ENCODE data around the gene FRMD3.

FRMD3 gene

DNA sequence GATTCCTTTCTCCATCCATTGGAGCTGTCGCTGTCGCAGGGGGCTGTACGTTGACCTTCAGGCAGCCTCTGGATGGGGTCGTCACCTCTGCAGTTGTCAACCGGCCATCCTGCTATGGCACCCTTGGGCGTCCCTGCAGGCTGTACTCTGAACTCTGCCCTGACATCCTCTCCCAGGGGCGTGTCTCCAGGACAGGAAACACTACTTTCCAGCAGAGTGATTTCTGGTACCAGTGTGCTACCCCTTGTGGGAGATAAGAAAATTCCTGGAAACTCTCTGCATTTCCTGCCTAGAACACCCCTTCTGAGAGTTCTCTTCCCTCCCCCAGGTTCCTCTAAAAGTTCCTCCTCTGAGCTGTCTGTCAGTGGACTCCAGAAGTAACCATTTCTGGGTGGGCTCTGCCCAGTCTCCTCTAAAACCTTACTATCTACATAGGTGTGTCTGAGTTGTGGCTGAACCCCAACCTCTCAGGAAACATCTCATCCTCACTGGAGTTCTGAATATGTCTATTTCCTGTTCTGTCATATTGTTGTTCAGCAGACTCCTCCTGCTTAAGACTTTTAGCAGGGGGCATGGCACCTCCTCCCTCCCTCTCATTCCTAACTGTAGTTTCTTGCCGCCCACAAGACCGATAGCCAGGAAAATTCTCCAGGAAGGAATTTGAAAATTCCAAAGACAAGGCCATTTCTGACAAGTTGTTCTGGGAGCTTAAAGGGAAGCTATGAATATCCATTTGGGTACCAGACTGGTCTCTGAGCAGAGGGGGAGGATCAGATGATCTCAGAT is 329.9 kb downstream of the FRMD3 start:
- DNase-seq (ENCODE audit: low read depth), result no peak
- no peak overlapping the region for H3K4me3 ChIP-seq (ENCODE audit: low read length)
- TF ChIP-seq CTCF (conservative IDR thresholded peaks at IDR 0.05; ENCODE audit: low read length), result no peak

DNA sequence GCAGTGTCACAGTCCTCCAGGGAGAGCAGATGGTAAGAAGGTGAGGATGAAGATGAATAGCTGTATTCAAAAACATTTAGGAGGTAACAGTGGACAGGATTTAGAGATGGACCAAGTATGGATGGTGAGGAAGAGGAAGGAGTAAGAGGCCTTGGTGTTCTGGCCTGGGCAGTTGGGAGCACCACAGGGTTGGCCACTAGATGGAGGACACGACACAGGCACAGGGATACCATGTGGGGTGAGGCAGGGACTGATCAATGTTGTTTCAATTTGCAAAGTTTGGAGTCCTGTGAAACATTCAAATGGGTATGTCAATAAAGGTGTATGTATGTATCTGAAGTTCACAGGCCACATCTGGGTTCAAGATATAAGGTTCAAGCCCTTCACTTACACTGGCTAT is 334.2 kb downstream of the FRMD3 start:
- TF ChIP-seq CTCF (conservative IDR thresholded peaks at IDR 0.05; ENCODE audit: low read length), result no peak
- no peak for DNase-seq (ENCODE audit: low read depth)
- H3K4me3 ChIP-seq (ENCODE audit: low read length), result no peak overlapping the region

DNA sequence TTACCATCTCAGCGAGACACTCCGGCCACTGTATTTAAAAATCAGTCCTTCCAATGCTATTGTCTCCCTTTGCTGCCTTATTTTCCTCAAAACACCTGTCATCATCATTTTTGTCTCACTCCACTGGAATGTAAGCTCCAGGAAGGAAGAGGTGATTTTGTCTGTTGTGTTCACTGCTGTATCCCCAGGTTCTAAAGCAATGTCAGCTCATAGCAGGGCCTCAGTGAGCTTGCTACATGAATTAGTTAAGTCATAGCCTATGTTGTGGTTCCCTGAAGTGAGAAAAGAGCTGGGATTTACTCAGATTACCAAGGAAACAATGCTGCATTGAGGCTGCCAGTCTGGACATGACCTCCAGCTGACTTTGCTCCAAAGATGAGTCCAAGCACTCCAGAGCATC is 337.7 kb downstream of the FRMD3 start:
- no peak for TF ChIP-seq CTCF (conservative IDR thresholded peaks at IDR 0.05; ENCODE audit: low read length)
- DNase-seq (ENCODE audit: low read depth), result no peak
- H3K4me3 ChIP-seq (ENCODE audit: low read length), result no peak overlapping the region

GRCh38 chr9:83199832-83200231 is 338.4 kb downstream of the FRMD3 start:
- TF ChIP-seq CTCF (conservative IDR thresholded peaks at IDR 0.05; ENCODE audit: low read length), result no peak

DNA sequence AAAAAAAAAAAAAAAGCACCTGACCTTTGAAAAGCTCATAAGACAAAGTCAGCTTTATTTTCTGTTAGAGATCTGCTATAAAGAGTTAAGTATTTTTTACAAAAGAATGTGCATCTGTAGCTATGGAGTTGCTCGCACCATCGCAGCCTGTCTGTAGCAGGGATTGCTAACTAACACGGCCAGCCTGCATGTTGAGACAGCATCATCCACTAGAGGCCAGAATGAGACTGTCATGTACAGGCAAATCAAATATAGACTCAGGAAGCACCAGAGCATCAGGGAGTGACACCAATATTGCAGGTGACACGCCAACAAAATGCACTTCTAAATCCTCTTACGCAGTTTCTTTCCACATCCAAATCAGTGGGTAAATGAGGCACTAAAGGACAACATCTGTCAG is 339.0 kb downstream of the FRMD3 start:
- peak; percentile 48 for DNase-seq (ENCODE audit: low read depth)
- TF ChIP-seq CTCF (conservative IDR thresholded peaks at IDR 0.05; ENCODE audit: low read length), result peak; percentile 59
- no peak overlapping the region for H3K4me3 ChIP-seq (ENCODE audit: low read length)

More at GRCh38 chr9:83199832-83200231, 338.4 kb downstream of the FRMD3 start:
- no peak overlapping the region for H3K4me3 ChIP-seq (ENCODE audit: low read length)
- DNase-seq (ENCODE audit: low read depth), result no peak

GRCh38 chr9:83198371-83198770 is 339.8 kb downstream of the FRMD3 start:
- no peak for TF ChIP-seq CTCF (conservative IDR thresholded peaks at IDR 0.05; ENCODE audit: low read length)
- no peak overlapping the region for H3K4me3 ChIP-seq (ENCODE audit: low read length)
- no peak for DNase-seq (ENCODE audit: low read depth)

- DNase-seq (ENCODE audit: low read depth), result no peak
- TF ChIP-seq CTCF (conservative IDR thresholded peaks at IDR 0.05; ENCODE audit: low read length), result no peak
Measured at GRCh38 chr9:83197591-83197990, 340.6 kb downstream of the FRMD3 start.

More at GRCh38 chr9:83197591-83197990, 340.6 kb downstream of the FRMD3 start:
- no peak overlapping the region for H3K4me3 ChIP-seq (ENCODE audit: low read length)
